Stimulated activated CD8-positive, alpha-beta memory T cell treated with anti-CD3 and anti-CD28 coated beads, Interleukin-15, amount 100 ng/mL, for 1 hour (primary cell): ENCODE data around the gene GPR62.
A peak's percentile ranks its signal among the peaks of the same experiment; 100 is the strongest.
"Not testable (repeated sequence)": the region's sequence is repeated elsewhere in the genome, so short reads cannot be mapped to it uniquely, and the experiment has no call there.

Experiments used
- DNase-seq: peaks from one replicate; pipeline ENCODE4 v3.0.0-alpha.2; 2020; ENCODE audit warnings: low read depth

Gene GPR62

GRCh38 chr3:51971350-51971749 is 16.2 kb downstream of the GPR62 start:
- DNase-seq, result no peak

GRCh38 chr3:51974277-51974962 is 19.2 kb downstream of the GPR62 start:
- DNase-seq, result no peak

DNA sequence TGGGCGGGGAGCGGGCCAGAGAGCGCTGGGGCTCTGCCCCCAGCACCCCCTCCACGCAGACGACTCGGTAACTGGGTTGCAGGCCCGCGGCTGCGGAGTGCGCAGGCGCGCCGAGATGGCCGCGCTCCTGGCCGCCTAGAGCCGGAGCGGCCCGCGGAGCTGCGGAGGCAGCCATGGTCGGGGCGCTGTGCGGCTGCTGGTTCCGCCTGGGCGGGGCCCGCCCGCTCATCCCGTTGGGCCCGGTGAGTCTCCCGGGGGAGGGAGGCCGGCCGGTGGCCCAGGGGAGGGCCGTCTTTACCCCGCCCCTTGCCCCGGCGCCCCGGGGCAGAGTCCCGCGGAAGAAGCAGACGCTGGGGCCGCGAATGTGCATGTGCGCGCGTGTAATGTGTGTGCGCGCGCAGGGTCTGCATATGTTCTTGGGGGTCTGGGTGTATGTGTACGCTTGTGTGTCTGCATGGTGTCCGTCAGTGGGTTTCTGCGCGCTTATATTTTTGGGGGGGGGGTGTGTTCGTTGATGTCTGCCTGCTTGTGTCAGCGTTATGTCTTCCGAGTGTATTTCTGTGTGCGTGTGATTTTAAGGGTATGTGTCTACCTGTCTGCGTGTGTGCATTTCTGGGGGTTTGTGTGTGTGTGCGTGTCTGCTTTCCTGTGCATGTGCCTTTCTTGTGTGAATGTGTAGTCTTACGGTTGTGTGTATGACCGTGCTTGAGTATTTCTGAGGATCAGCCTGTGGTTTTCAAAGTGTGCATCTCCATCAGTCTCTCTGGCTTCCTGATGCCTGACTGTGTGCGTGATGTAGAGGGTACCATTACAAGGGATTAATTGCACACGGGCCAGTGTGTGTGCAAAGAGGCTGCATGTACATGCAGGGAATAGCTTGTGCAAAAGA is 20.0 kb downstream of the GPR62 start, which contains the start of gene ABHD14A:
Gene ABHD14A, plus strand, starts transcription at position 102 of the 889 bp plus-strand sequence. Its CDS starts 72 bp downstream, at position 174.
- DNase-seq, result peak; percentile 32

DNA sequence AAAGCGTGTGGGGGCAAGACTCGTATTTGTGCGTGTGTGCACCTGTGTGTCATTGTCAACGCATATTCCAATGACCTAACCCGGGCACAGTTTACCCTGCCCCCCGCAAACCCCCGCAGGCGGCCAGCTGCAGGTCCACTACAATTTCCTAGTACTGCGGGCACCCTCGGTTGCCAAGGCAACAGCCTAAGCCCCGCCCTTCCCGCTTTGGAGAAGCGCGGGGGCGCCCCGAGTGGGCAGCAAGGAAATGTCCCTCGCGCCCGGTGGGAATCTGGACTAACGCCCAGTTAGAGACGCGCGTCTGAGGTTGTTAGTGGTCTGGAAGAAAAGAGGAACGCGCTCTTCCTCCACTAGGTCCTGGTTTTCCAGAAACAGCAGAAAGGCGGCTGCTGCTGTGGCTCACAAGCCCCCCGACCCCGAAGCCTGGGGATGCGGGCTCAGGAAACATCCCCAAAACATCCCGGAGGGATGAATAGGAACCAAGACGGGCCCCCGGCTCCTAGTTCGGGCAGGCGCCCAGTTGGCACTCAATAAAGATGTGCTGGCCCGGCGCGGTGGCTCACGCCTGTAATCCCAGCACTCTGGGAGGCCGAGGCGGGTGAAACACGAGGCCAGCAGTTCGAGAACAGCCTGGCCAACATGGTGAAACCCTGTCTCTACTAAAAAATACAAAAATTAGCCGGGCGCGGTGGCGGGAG is 20.8 kb downstream of the GPR62 start:
- DNase-seq, result no peak

DNA sequence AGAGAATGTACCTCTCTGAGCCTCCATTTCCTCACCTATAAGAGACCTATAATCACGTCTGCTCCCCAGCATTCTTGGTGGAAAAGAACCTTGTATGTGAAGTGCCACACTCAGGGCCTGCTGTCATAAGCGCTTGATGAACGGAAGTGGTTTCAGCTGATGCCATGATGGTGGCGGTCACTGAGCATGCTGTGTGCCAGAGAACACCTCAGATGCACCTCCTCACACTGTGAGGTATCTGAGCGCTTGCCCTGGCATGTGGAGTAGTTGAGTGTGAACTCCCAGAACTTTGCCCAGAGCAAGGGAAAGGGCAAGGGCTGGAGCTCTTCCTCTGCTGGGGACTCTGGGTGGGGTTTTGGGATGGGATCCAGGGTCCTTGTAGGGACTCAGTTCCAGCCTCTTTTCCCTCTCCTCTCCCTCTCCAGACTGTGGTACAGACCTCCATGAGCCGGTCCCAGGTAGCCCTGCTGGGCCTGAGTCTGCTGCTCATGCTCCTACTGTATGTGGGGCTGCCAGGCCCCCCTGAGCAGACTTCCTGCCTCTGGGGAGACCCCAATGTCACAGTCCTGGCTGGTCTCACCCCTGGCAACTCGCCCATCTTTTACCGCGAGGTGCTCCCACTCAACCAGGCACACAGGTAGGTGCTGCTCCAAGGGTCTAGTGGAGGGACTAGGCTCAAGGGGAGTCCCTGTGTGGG is 22.4 kb downstream of the GPR62 start:
- DNase-seq, result no peak

DNA sequence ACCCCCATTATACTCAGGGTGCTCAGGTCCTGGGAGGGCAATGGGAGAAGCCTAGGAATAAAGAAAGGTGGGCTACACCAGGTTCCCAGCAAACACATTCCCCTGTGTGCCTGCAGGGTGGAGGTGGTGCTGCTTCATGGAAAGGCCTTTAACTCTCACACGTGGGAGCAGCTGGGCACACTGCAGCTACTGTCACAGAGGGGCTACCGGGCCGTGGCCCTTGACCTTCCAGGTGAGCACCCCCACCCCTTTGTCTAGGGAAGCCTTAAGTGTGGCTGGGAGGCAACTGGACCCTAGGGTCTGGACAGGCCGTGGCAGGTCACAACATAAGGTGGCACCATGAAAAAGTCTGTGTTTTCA is 22.9 kb downstream of the GPR62 start:
- DNase-seq, result no peak

- no peak for DNase-seq
Measured at GRCh38 chr3:51980253-51980652, 25.1 kb downstream of the GPR62 start.

DNA sequence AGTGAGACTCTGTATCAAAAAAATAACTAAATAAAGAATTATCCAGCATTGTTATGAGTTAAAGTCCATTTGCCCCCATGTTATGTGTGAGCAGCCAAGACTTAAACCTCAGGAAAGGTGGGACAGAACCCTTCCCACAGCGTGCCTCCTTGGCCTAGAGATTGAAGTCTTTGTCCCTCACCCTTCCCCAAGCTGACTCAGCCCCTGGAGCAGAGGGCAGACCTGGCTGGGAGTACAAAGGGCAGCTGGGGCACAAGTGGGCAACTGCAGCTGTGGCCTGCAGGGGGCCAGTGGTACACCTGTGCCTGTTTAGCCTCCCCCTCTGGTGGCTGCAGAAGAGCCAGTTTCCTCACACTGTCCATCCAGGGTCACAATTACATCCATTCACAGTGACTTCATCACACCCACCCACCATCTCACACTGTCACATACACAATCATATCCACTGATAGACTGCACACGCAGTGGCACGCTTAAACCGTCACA is 27.2 kb downstream of the GPR62 start:
- no peak for DNase-seq

GRCh38 chr3:51982838-51983577 is 27.8 kb downstream of the GPR62 start, which contains the start of gene ACY1:
TSS of gene ACY1 (plus strand) at chr3:51983535. CDS start at chr3:51984065, 530 bp downstream.
- DNase-seq, result peak; percentile 38

DNA sequence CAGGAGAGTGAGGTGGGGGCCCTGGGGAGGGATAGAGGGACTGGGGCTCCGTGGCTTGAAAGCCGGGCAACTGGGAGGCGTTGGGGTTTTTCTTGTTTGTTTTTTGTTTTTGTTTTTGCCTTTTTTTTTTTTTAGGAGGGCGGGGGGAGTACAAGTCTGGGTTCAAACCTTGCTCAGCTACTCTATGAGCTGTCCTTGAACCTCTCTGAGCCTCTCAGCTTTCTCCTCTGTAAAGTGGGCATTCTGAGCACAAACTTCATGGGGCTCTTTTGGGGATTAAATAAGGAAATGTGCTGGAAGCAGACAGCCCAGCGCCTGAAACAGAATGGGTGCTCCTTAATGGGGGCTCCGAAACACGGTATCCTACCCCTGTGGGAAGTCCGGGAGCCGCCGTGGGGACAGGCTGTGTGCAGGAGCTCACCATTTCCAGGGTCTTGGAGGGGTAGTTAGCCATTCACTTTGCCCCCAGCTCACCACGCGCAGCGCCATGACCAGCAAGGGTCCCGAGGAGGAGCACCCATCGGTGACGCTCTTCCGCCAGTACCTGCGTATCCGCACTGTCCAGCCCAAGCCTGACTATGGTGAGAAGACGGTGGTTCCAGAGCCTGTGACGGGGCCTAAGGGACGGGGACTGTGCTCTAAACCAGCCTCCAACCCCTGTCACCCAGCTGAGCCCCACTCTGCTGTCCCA is 28.5 kb downstream of the GPR62 start:
- no peak for DNase-seq

DNA sequence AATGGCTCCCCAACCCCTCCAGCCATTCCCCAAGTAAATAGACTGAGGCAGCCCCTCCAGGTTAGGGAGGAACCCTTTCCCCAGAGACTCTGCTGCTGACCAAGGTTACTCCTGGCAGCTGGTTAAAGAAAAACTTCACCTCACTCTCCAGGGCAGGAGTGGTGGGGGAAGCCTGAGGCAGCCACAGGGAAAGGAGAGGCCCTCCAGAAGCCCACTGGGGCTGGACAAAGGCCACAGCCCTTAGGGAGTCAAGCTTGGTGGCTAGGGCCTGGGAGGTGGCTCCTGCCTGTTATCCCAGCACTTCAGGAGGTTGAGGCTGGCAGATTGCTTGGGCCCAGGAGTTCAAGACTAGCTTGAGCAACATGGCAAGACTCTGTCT is 29.1 kb downstream of the GPR62 start:
- no peak for DNase-seq

- DNase-seq, result no peak
Measured at GRCh38 chr3:51985063-51985462, 29.9 kb downstream of the GPR62 start.

GRCh38 chr3:51986010-51986947 is 31.1 kb downstream of the GPR62 start:
- no peak for DNase-seq

GRCh38 chr3:51987568-51987967 is 32.4 kb downstream of the GPR62 start:
- no peak for DNase-seq

GRCh38 chr3:51988286-51989146 is 33.3 kb downstream of the GPR62 start:
- DNase-seq, result no peak

DNA sequence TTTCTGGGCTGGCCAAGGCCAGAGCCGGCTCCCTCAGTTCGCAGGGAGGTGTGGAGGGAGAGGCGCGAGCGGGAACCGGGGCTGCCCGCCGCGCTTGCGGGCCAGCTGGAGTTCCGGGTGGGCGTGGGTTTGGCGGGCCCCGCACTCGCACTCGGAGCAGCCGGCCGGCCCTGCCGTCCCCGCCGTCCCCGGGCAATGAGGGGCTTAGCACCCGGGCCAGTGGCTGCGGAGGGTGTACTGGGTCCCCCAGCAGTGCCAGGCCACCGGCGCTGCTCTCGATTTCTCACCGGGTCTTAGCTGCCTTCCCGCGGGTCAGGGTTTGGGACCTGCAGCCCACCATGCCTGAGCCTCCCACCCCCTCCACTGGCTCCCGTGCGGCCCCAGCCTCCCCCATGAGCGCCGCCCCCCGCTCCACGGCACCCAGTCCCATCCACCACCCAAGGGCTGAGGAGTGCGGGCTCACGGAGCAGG is 35.4 kb downstream of the GPR62 start:
- not testable (repeated sequence) for DNase-seq

DNA sequence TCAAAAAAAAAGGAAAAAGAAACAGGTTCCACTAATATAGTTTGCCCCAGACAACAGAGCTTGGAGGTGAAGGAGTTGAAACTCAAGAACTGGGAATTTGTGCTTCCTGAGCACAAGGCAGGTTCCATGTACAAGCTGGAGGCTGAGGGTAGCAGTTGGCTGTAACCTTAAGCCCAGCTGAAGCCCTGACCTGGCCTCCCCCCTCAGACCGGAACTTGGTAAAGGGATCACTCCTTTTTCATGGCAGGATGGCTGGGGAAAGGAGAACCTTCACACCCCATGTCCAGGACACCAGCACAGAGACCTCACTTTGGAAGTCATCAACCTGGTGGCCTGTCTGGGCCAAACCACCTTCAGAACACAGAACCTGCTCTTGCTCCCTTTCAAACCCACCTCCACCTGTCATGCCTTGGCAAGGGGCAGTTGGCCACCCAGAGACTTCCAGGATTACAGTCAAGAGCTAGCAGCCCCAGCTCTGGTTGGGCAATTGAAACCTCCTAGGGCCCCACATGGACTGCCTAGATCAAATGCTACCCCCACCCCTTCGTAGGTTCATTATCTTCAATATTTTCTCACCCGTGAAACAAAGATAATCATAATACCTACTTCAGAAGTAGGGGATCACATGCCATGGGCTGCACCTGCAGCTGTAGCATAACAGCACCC is 37.0 kb downstream of the GPR62 start:
- DNase-seq, result no peak

DNA sequence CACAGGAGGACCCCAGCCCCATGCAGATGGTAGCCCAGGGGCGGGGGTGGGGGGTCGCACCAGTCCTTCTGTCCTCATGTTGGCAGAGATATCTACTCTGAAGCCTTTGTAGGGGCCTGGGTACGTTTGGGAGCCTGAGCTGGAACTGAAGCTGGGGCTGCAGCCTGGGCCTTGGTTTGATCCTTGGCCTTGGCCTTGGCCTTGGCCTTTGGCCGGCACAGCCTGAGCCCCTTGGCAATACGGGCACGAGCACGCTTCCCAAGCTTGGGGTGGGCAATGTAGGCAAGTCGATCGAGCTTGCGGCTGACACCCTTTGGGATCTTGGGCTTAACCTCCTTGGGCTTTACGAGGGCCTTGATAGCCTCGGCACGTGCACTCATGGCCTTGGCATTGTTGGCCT is 38.5 kb downstream of the GPR62 start:
- DNase-seq, result not testable (repeated sequence)
